Right lobe of liver (tissue), 4 donors: Measurements from ENCODE around the gene BDNF.

Experiments used
- CTCF ChIP-seq, 4 donors: fragments of 200-600 bp in 3 of 4; fragments of 450-650 bp in 1 of 4; IDR thresholded peaks; one replicate each; pipeline versions ENCODE4 v1.5.1 to v1.8.0; 2016 to 2022; ENCODE audit warnings: antibody characterized with exemption in 4 of 4, mild to moderate bottlenecking in 2 of 4
- POLR2A ChIP-seq: fragments of 450-650 bp; IDR thresholded peaks from one replicate; pipeline ENCODE4 v1.6.1; 2017; ENCODE audit warnings: antibody characterized with exemption, mild to moderate bottlenecking
- donor health status: DM: no; HTN: no; CAD: no.
- donor health status: DM: no; HTN: no; CAD: no.
- donor health status: DM: no; HTN: yes; CAD: no.

GRCh38 chr11:27692781-27693180, 7.5 kb downstream of the BDNF start:
- TF ChIP-seq CTCF (IDR thresholded peaks at IDR 0.05), result no peak
- no peak for TF ChIP-seq POLR2A
